HG02571 (cell line): ENCODE results near the gene THYN1.

Experiments
- ATAC-seq: cut with Tn5 transposase; IDR thresholded peaks from one replicate; pipeline ENCODE4 v1.9.1; 2021; ENCODE audit warnings: mild to moderate bottlenecking, moderate library complexity; ENCODE audit not compliant: unreplicated experiment

Gene THYN1

GRCh38 chr11:134252346-134253187 is 585 bp downstream of the THYN1 start:
- no peak for ATAC-seq

DNA sequence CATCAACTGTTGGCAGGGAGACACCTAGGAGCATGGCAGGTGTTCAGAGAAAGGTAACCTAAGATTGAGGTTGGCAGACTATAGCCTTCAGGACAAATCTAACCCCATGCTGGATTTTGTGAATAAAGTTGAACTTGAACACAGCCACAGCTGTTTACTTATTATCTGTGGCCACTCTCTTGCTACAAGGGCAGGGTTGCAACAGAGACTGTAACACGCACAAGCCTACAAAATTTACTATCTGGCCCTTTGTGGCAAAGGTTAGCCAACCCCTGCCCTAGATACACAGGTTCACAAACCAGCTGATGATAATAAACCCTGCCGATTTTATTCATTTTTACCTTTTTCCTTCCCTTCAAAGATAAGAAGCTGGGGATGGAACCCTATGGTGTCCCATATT is 2.5 kb downstream of the THYN1 start:
- ATAC-seq = no peak

DNA sequence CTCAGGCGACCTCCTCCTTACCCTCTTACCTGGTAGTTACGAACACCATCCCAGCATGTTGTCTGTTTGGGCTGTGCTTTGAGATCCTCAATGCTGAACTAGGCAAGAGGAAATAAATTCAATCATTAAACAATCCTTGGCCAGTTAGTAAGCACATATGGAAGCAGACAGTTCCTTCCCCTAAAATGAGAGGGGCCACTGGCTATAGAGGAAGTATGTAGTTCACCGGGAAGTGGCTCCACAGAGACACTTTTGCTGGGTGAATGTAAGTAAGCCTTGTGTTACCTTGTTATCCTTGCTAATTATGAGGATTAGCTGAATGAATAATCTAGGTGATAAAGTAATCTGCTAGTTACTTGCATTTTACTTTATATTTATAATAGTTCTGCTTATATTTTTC is 2.9 kb downstream of the THYN1 start:
- ATAC-seq = no peak

DNA sequence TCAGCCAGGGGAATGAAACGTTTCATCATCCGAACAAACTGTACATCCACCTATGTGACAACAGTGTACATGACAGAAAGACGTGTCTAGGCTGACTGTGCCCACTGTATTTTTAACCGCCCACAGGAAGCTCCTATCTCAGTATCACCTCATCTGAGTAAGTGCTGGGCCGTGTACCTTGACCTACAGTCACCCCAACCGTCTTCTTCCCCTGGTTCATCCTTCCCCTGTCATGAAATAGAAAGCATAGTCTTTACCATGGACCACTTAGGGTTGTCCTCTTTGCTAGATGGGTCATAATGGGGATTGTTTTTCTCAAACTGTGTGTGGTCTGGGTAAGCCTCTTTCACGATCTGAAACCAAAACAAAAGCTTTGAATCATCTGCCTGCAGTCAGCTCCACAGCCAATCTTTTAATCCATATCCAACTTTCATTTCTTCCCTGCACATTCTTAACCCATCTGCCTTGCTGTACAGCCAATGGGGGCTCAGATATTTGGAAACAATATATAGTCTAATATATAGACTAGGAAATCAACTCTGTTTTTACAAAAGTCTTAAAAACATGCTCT is 4.2 kb downstream of the THYN1 start:
- no peak for ATAC-seq

- ATAC-seq = no peak
These were observed 6.5 kb downstream of the THYN1 start for GRCh38 chr11:134246678-134247077.

DNA sequence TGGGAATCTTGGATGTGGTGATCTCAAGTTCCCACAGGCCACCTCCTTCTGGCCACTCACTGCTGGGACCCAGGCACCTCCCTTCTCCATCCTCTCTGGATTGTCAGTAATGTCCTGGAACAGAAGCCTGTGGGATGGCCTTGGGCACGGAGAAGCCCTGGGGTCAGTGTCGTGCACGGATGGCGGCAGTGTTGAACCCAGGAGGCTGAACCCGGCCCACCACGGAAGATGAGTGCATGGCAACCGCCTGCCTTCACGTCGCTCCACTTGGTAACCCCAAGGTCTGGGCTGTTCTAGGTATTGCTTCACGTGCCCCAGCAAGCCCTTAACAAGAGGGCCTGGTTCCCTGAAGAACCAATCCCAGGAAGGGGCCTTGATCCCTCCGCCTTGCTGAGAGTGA is 7.1 kb downstream of the THYN1 start:
- ATAC-seq = no peak

- ATAC-seq = no peak
These were observed 7.7 kb downstream of the THYN1 start for GRCh38 chr11:134245434-134245833.

DNA sequence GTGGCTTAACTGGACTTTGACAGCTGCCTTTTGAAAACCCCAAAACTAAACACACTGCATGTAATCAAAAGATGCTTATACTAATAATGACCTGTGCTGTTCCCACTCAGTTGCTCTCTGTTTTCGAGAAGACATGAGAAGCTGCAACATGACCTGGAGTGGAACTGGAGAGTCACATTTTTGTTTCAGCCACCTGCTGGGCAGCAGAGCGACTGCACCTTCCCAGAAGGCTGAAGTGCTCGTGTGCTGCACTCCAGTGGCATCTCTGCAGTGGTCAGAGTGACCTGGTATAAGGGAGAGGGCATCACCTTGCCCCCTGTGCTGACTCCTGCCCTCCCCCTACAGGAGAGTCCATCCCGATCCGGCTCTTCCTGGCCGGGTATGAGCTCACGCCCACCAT is 8.6 kb downstream of the THYN1 start:
- peak; percentile 48 for ATAC-seq

- ATAC-seq = no peak
These were observed 9.2 kb downstream of the THYN1 start for GRCh38 chr11:134243913-134244312.

- ATAC-seq = no peak
These were observed 10.8 kb downstream of the THYN1 start for GRCh38 chr11:134242376-134242775.

- ATAC-seq = no peak
These were observed 12.6 kb downstream of the THYN1 start for GRCh38 chr11:134240592-134240991.

DNA sequence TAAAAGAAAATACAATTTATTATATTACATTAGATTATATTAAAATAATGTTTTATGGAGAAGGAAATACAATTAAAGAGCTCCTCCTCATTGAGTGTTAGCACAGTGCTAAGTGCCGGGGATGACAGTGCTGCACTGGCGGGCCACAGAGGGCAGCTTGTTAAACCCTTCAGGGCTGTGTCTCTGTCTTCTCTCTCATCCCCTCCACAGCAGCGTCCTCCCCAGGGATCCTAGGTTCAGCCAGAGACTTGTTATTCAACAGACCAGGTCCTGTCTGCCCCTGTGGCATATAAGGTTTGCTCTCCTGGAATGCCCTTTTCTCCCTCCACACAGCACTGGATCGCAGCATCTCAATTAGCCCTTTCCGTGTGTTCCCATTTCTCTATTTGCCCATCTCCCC is 14.2 kb downstream of the THYN1 start:
- no peak for ATAC-seq

GRCh38 chr11:134237557-134237922 is 15.6 kb downstream of the THYN1 start:
- ATAC-seq = no peak

- no peak for ATAC-seq
These were observed 16.2 kb downstream of the THYN1 start for GRCh38 chr11:134236834-134237556.

DNA sequence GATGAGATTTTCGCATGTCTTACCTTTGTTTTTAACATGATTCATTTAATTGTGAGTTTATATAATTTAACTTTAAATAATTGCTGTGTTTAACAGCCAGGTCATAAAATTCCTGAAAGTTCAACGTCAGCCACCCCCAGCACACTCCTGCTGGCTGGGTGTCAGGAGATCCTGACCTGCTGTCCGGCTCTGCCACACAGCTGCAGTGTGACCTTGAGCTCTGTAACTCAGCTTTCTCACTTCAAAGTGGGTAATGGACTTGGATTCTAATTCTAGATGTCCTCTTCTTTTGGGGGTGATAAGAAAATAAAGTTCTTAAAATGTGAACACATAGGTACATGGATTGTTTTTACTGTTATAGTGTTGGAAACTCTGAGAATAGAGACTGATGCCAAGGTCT is 17.8 kb downstream of the THYN1 start:
- ATAC-seq = no peak

- ATAC-seq = no peak
These were observed 19.4 kb downstream of the THYN1 start for GRCh38 chr11:134233729-134234179.

GRCh38 chr11:134231958-134232659 is 21.0 kb downstream of the THYN1 start:
- ATAC-seq = no peak

GRCh38 chr11:134230339-134230738 is 22.8 kb downstream of the THYN1 start:
- ATAC-seq = no peak

DNA sequence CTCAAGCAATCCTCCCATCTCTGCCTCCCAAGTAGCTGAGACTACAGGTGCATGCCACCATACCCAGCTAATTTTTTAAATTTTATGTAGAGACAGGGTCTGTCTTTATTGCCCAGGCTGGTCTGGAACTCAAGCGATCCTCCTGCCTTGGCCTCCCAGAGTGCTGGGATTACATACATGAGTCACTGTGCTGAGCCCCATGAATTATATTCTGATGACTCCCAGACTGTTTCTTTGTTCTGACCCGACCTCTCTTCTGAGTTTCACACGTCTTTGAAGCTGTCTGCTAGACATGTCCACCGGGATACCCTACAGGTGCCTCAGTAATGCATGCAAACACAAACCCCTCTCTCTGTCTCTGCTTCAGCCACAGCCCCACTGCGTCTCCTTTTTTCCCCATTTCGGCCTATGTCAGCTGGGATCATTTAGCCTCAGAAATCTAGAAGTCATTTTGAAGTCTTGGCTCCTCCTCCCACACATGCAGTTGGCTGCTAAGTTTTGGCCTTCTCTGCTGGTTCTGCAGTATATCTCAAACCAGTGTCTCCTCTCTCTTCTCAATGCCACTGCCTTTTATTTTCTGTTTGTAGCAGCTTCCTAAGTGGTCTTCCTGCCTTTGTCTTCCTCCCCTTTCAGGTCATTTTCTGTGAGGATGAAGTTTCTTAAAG is 23.9 kb downstream of the THYN1 start:
- no peak for ATAC-seq

DNA sequence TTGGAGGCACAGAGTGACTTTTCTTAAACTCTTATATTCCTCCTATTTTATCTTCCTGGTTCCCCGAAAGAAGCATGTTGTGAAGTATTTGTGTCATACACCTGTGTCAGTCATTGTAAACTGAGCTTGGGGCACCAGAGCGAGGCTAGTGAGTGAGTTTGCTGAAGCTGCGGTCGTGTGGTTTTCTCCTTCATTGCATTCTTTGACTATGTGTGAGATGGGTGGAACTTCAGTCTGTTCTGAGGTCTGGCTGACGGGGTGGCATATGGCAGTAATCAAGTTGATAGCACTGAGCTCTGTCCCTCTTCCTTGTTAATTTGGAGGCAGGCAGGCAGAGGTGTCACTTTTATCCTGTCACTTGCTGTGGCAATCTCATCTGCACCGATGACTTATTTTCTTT is 24.5 kb downstream of the THYN1 start:
- ATAC-seq = peak; percentile 35

GRCh38 chr11:134226806-134227325 is 26.3 kb downstream of the THYN1 start:
- ATAC-seq = no peak
